Measurements from ENCODE around the gene SPAG9.

SPAG9 gene

DNA sequence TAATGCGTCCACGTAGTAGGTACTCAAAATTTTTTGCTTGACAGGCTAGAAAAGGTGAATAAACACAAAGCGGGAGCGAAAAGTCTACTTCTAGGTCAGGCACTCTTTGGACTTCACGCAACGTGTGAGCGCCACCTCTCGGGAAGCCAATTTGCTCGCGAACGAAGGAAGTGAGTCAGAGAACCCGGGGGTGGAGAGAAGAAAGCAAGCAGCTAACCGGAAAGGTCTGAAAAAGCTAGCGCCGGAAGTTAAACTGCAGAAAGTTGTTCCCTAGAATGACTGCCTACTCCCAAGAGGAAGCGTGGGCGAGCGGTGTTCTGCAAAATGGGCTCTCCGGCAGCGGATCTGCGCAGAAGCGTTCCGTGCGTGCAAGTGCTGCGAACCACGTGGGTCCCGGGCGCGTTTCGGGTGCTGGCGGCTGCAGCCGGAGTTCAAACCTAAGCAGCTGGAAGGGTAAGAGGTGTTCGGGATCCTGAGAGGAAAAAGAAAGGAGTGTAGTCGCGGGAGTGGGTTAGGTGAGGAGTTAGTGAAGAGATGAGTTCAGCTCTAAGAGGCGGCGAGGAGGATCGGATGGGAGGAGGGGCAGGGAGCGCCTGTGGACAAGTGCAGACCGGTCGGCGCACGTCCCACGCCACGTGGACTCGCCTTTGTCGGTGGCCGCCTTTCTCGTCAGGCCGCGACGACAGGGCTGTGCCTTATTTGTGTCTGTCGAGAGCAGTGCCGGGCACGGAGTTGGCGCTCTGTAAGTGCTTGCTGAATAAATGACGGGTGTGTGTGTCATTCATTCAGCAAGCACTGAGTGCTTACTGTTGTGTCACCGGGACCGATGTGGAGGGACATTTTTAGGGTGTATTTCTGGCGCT, 32.8 kb upstream of the SPAG9 start, which contains the start of gene NME1:
NME1 (plus strand) TSS at position 350 of the 863 bp plus-strand sequence. CDS start 2,096 bp downstream, outside the sequence.
- peaks cover 51% of the 10 kb centered on the region for H3K79me2 ChIP-seq (ENCODE audit: control insufficient read depth, low read length)
- H3K9me3 ChIP-seq (ENCODE audit: control insufficient read depth, insufficient read depth, low read length), result no peaks in the 10 kb centered on the region
- TF ChIP-seq CTCF (IDR thresholded peaks at IDR 0.05; ENCODE audit: low read depth, low read length, poor library complexity, severe bottlenecking), result peak; percentile 95
- no peak for TF ChIP-seq EZH2phosphoT487 (IDR thresholded peaks at IDR 0.05; ENCODE audit: borderline replicate concordance, low read length)
- peaks cover 47% of the 10 kb centered on the region for H3K36me3 ChIP-seq (ENCODE audit: control insufficient read depth, low read length)
- H3F3A ChIP-seq (ENCODE audit: control insufficient read depth, insufficient read depth), result no peaks in the 10 kb centered on the region
- no peaks in the 10 kb centered on the region for H3K27me3 ChIP-seq (ENCODE audit: control insufficient read depth, low read length)
- H3K4me2 ChIP-seq (ENCODE audit: low read length), result peak within 1 kb of the TSS; percentile 66
- peak within 1 kb of the TSS; percentile 48 for H3K27ac ChIP-seq (ENCODE audit: low read depth, low read length)
- H3K4me1 ChIP-seq (ENCODE audit: control insufficient read depth, low read length), result peaks cover 23% of the 10 kb centered on the region
- peaks cover 3% of the 10 kb centered on the region for H4K20me1 ChIP-seq (ENCODE audit: control insufficient read depth, insufficient read depth, low read depth, low read length)
- H3K4me3 ChIP-seq (ENCODE audit: low read length), result peak within 1 kb of the TSS; percentile 78
- H3K9me2 ChIP-seq (replicated peaks; ENCODE audit: control insufficient read depth, low read length), result no peaks in the 10 kb centered on the region

DNA sequence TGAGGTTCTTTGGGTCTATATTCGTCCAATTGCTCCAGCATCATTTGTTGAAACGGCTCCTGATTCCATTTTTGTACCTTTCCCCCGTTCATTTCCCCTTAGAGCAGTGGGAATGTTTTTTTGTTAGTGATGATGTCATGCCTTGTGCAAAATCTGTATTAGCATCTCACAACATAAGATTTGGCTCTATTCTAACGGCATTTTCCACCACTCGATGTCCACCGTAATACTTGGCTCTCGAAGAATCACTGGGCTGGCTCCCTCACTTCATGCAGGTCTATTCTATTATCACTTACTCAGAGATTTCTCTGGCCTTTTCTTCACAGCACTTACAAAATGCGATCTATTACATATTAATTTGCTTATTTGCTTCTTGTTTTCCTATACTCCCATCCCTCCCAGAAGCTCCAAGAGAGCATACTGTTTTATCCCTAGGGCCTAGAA, 32.1 kb upstream of the SPAG9 start:
- no peaks in the 10 kb centered on the region for H3K9me3 ChIP-seq (ENCODE audit: control insufficient read depth, insufficient read depth, low read length)
- H3K4me2 ChIP-seq (ENCODE audit: low read length), result peak overlapping the region; percentile 66
- H4K20me1 ChIP-seq (ENCODE audit: control insufficient read depth, insufficient read depth, low read depth, low read length), result peaks cover 3% of the 10 kb centered on the region
- peak overlapping the region; percentile 59 for H3K4me3 ChIP-seq (ENCODE audit: low read length)
- H3K79me2 ChIP-seq (ENCODE audit: control insufficient read depth, low read length), result peaks cover 44% of the 10 kb centered on the region
- H3K9me2 ChIP-seq (replicated peaks; ENCODE audit: control insufficient read depth, low read length), result no peaks in the 10 kb centered on the region
- peak overlapping the region; percentile 48 for H3K27ac ChIP-seq (ENCODE audit: low read depth, low read length)
- no peaks in the 10 kb centered on the region for H3F3A ChIP-seq (ENCODE audit: control insufficient read depth, insufficient read depth)
- peaks cover 23% of the 10 kb centered on the region for H3K4me1 ChIP-seq (ENCODE audit: control insufficient read depth, low read length)
- peaks cover 41% of the 10 kb centered on the region for H3K36me3 ChIP-seq (ENCODE audit: control insufficient read depth, low read length)
- no peak for TF ChIP-seq EZH2phosphoT487 (IDR thresholded peaks at IDR 0.05; ENCODE audit: borderline replicate concordance, low read length)
- TF ChIP-seq CTCF (IDR thresholded peaks at IDR 0.05; ENCODE audit: low read depth, low read length, poor library complexity, severe bottlenecking), result no peak
- H3K27me3 ChIP-seq (ENCODE audit: control insufficient read depth, low read length), result no peaks in the 10 kb centered on the region

- Histone ChIP-seq H3K79me2 (ENCODE audit: control insufficient read depth, low read length) (peaks cover 26% of the 10 kb centered on the region), H3K9me2 (replicated peaks; ENCODE audit: control insufficient read depth, low read length) (no peaks in the 10 kb centered on the region), H3K4me1 (ENCODE audit: control insufficient read depth, low read length) (peaks cover 21% of the 10 kb centered on the region), H3K4me3 (ENCODE audit: low read length) (no peak overlapping the region), H4K20me1 (ENCODE audit: control insufficient read depth, insufficient read depth, low read depth, low read length) (no peaks in the 10 kb centered on the region), H3F3A (ENCODE audit: control insufficient read depth, insufficient read depth) (no peaks in the 10 kb centered on the region), H3K27me3 (ENCODE audit: control insufficient read depth, low read length) (no peaks in the 10 kb centered on the region), H3K36me3 (ENCODE audit: control insufficient read depth, low read length) (peaks cover 22% of the 10 kb centered on the region), H3K4me2 (ENCODE audit: low read length) (no peak overlapping the region), H3K27ac (ENCODE audit: low read depth, low read length) (no peak overlapping the region), H3K9me3 (ENCODE audit: control insufficient read depth, insufficient read depth, low read length) (no peaks in the 10 kb centered on the region)
- no peak for TF ChIP-seq CTCF (IDR thresholded peaks at IDR 0.05; ENCODE audit: low read depth, low read length, poor library complexity, severe bottlenecking)
- no peak for TF ChIP-seq EZH2phosphoT487 (IDR thresholded peaks at IDR 0.05; ENCODE audit: borderline replicate concordance, low read length)
These were observed 30.3 kb upstream of the SPAG9 start for GRCh38 chr17:51150932-51151331.
